Glomerular visceral epithelial cell (primary cell): ENCODE data around the gene RASD1.
"Not testable (repeated sequence)": the region's sequence is repeated elsewhere in the genome, so short reads cannot be mapped to it uniquely, and the experiment has no call there.

Experiments
- DNase-seq: peaks from one replicate; pipeline ENCODE4 v3.0.0-alpha.2; 2016; ENCODE audit errors: extremely low spot score

The RASD1 gene

GRCh38 chr17:17497065-17497844 is 1.1 kb upstream of the RASD1 start:
- DNase-seq = no peak

- no peak for DNase-seq
These were observed 533 bp downstream of the RASD1 start for GRCh38 chr17:17495536-17496188.

GRCh38 chr17:17494870-17495535 is 1.2 kb downstream of the RASD1 start:
- DNase-seq = no peak

- no peak for DNase-seq
These were observed 1.7 kb downstream of the RASD1 start for GRCh38 chr17:17494499-17494869.

- DNase-seq = no peak
These were observed 2.2 kb downstream of the RASD1 start for GRCh38 chr17:17493986-17494466.

GRCh38 chr17:17493249-17493985 is 2.8 kb downstream of the RASD1 start:
- DNase-seq = no peak

GRCh38 chr17:17492571-17492970 is 3.6 kb downstream of the RASD1 start:
- DNase-seq = no peak

- DNase-seq = no peak
These were observed 4.1 kb downstream of the RASD1 start for GRCh38 chr17:17492085-17492484.

- DNase-seq = no peak
These were observed 4.6 kb downstream of the RASD1 start for GRCh38 chr17:17491546-17491988.

GRCh38 chr17:17491031-17491471 is 5.1 kb downstream of the RASD1 start:
- no peak for DNase-seq

- DNase-seq = no peak
These were observed 8.2 kb downstream of the RASD1 start for GRCh38 chr17:17487998-17488397.

- DNase-seq = not testable (repeated sequence)
These were observed 9.8 kb downstream of the RASD1 start for GRCh38 chr17:17486416-17486815.

GRCh38 chr17:17485420-17485819 is 10.8 kb downstream of the RASD1 start:
- DNase-seq = no peak

GRCh38 chr17:17484451-17484899 is 11.7 kb downstream of the RASD1 start:
- DNase-seq = no peak

- no peak for DNase-seq
These were observed 14.3 kb downstream of the RASD1 start for GRCh38 chr17:17481860-17482259.

- DNase-seq = no peak
These were observed 15.5 kb downstream of the RASD1 start for GRCh38 chr17:17480593-17481148.

GRCh38 chr17:17479209-17479608 is 17.0 kb downstream of the RASD1 start:
- no peak for DNase-seq

GRCh38 chr17:17476865-17477467 is 19.2 kb downstream of the RASD1 start, which contains the start of gene MED9:
MED9 (plus strand) TSS chr17:17477000; CDS start chr17:17477042, 42 bp downstream.
- DNase-seq = peak; percentile 91

- DNase-seq = no peak
These were observed 21.9 kb downstream of the RASD1 start for GRCh38 chr17:17474341-17474740.

GRCh38 chr17:17472333-17472920 is 23.8 kb downstream of the RASD1 start:
- no peak for DNase-seq

GRCh38 chr17:17469996-17470395 is 26.2 kb downstream of the RASD1 start:
- no peak for DNase-seq
